CD14-positive monocyte (primary cell): ENCODE results near the gene SLIT1. TPM values are rescaled to one million over a fixed set of nuclear protein-coding genes. Genes with fewer than 3 reads are reported as not detected.

Experiments used
- DNase-seq, 3 donors: peaks; one replicate each; pipeline ENCODE4 v3.0.0-alpha.2; 2011 to 2022
- H2AFZ ChIP-seq: 2 replicates; pipeline ENCODE4 v1.6.0; 2012; ENCODE audit warnings: mild to moderate bottlenecking, low read depth, low read length, inconsistent platforms; ENCODE audit not compliant: insufficient read depth, poor library complexity, severe bottlenecking
- H3K27ac ChIP-seq, 2 donors: 1 replicate in 1 of 2; 2 replicates in 1 of 2; pipeline ENCODE4 v1.5.1; 2012 to 2013; ENCODE audit warnings: low read length in 2 of 2, control low read depth in 1 of 2, inconsistent platforms in 1 of 2, low read depth in 1 of 2, mild to moderate bottlenecking in 1 of 2
- H3K27me3 ChIP-seq, 2 donors: one replicate each; pipeline versions ENCODE4 v1.6.0 to v1.6.1; 2011 to 2013; ENCODE audit warnings: low read length in 2 of 2; ENCODE audit not compliant: control insufficient read depth in 2 of 2, insufficient read depth in 2 of 2
- H3K36me3 ChIP-seq, 2 donors: replicated peaks in 1 of 2; 1 replicate in 1 of 2; 2 replicates in 1 of 2; pipeline versions ENCODE4 v1.5.1 to v1.6.1; 2012 to 2013; ENCODE audit warnings: low read length in 2 of 2, control low read depth in 1 of 2, inconsistent platforms in 1 of 2, mild to moderate bottlenecking in 1 of 2; ENCODE audit not compliant: insufficient read depth in 2 of 2, control insufficient read depth in 1 of 2
- H3K4me1 ChIP-seq, 2 donors: 1 replicate in 1 of 2; 2 replicates in 1 of 2; pipeline versions ENCODE4 v1.5.1 to v1.6.1; 2012 to 2013; ENCODE audit warnings: low read length in 2 of 2, control low read depth in 1 of 2, inconsistent platforms in 1 of 2, mild to moderate bottlenecking in 1 of 2, moderate library complexity in 1 of 2; ENCODE audit not compliant: insufficient read depth in 2 of 2, control insufficient read depth in 1 of 2
- H3K4me2 ChIP-seq: replicated peaks from 2 replicates; pipeline ENCODE3; 2012; ENCODE audit warnings: low read length, moderate library complexity, mild to moderate bottlenecking; ENCODE audit not compliant: poor library complexity, severe bottlenecking; ENCODE audit errors: extremely low read depth
- H3K4me3 ChIP-seq, 3 experiments: fragments of 200-600 bp in 1 of 3; sonication (generic) in 1 of 3; replicated peaks in 1 of 3; 1 replicate in 2 of 3; 2 replicates in 1 of 3; pipeline ENCODE4 v1.5.1; 2011 to 2013; ENCODE audit warnings: low read length in 3 of 3, mild to moderate bottlenecking in 3 of 3, control low read depth in 2 of 3, low read depth in 2 of 3, inconsistent platforms in 1 of 3, moderate library complexity in 1 of 3
- H3K79me2 ChIP-seq: 2 replicates; pipeline ENCODE4 v1.6.0; 2012; ENCODE audit warnings: mild to moderate bottlenecking, control low read depth, inconsistent platforms, low read length, moderate library complexity; ENCODE audit not compliant: insufficient read depth
- H3K9ac ChIP-seq: 2 replicates; pipeline ENCODE4 v1.6.0; 2017; ENCODE audit warnings: low read length, mild to moderate bottlenecking; ENCODE audit not compliant: insufficient read depth, poor library complexity, severe bottlenecking
- H3K9me3 ChIP-seq, 2 donors: replicated peaks in 1 of 2; 1 replicate in 1 of 2; 2 replicates in 1 of 2; pipeline versions ENCODE4 v1.5.1 to v1.6.1; 2012 to 2013; ENCODE audit warnings: low read length in 2 of 2, control low read depth in 1 of 2; ENCODE audit not compliant: control insufficient read depth in 1 of 2, insufficient read depth in 1 of 2
- H4K20me1 ChIP-seq: 2 replicates; pipeline ENCODE4 v1.6.0; 2012; ENCODE audit warnings: mild to moderate bottlenecking, low read length, control low read depth, moderate library complexity; ENCODE audit not compliant: insufficient read depth
- H3K27ac Mint-ChIP-seq, 7 donors: one replicate each; pipeline ENCODE4 v1.8.0; 2020; ENCODE audit warnings: mild to moderate bottlenecking in 7 of 7, mixed read lengths in 7 of 7, moderate library complexity in 6 of 7, inconsistent platforms in 2 of 7
- H3K27me3 Mint-ChIP-seq, 3 donors: one replicate each; pipeline ENCODE4 v1.8.0; 2021 to 2022; ENCODE audit warnings: low read depth in 3 of 3, mild to moderate bottlenecking in 3 of 3, mixed read lengths in 3 of 3, moderate library complexity in 3 of 3, inconsistent platforms in 1 of 3
- H3K36me3 Mint-ChIP-seq, 2 donors: one replicate each; pipeline ENCODE4 v1.8.0; 2020; ENCODE audit warnings: mixed read lengths in 2 of 2, inconsistent platforms in 1 of 2, mild to moderate bottlenecking in 1 of 2
- H3K4me1 Mint-ChIP-seq: one replicate; pipeline ENCODE4 v1.8.0; 2020; ENCODE audit warnings: mild to moderate bottlenecking, mixed read lengths
- H3K4me3 Mint-ChIP-seq, 2 donors: one replicate each; pipeline ENCODE4 v1.8.0; 2020; ENCODE audit warnings: mild to moderate bottlenecking in 2 of 2, mixed read lengths in 2 of 2, moderate library complexity in 1 of 2
- H3K9me3 Mint-ChIP-seq, 7 donors: one replicate each; pipeline ENCODE4 v1.8.0; 2020 to 2022; ENCODE audit warnings: mixed read lengths in 7 of 7, mild to moderate bottlenecking in 6 of 7, moderate library complexity in 6 of 7, inconsistent platforms in 2 of 7
- whole genome bisulfite sequencing: methylation state at CpG from one replicate; pipeline ENCODE4 v1.1.5; 2013; ENCODE audit warnings: missing lambda C conversion rate; ENCODE audit not compliant: insufficient coverage; 5-methylcytosine and 5-hydroxymethylcytosine counted together
- intact Hi-C, 2 donors: fragments of 100-400 bp; cut with micrococcal nuclease; formaldehyde crosslinking; loops; one replicate each; pipeline versions ENCODE4 v1.15.0 to v1.15.1; 2023
- polyA plus RNA-seq, 3 donors: library from polyadenylated mRNA; depleted of rRNA in 1 of 3; unstranded in 2 of 3; stranded (reverse) in 1 of 3; fragments of 300-500 nt in 2 of 3; fragments of >200 nt in 1 of 3; fragmentation: Illumina TruSeq in 2 of 3; gene quantifications; 1 replicate in 2 of 3; 2 replicates in 1 of 3; pipeline ENCODE4 v1.2.3, GENCODE V29; 2012 to 2021
- TF ChIP-seq, protein P1 (sequence below): fragments of 200-600 bp; IDR thresholded peaks from one replicate; pipeline ENCODE4 v1.8.0; 2022; ENCODE audit warnings: antibody characterized with exemption, mild to moderate bottlenecking

Gene SLIT1
- polyA plus RNA-seq, 3 donors, result 0.05 to 0.81 (median 0.16) TPM

DNA sequence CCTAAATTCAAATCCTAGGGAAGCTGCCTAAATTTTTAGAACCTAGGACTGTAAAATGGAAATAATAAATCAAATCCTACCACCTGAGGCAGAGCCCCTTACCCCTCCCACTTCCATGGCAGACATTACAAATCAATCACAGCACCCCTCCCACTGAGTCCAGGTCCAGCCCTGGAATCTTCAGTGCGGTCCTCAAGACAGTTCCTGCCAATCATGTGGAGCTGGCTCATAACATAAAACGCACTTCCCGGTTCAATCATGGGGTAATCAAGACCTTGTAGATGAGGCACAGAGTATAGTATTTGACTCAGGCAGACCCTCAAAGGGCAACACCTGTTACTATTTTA lies 157.0 kb downstream of the SLIT1 start:
- H3K4me3 ChIP-seq, result no peak overlapping the region
- H3K27ac ChIP-seq, result no peak overlapping the region
- TF ChIP-seq, protein P1, sequence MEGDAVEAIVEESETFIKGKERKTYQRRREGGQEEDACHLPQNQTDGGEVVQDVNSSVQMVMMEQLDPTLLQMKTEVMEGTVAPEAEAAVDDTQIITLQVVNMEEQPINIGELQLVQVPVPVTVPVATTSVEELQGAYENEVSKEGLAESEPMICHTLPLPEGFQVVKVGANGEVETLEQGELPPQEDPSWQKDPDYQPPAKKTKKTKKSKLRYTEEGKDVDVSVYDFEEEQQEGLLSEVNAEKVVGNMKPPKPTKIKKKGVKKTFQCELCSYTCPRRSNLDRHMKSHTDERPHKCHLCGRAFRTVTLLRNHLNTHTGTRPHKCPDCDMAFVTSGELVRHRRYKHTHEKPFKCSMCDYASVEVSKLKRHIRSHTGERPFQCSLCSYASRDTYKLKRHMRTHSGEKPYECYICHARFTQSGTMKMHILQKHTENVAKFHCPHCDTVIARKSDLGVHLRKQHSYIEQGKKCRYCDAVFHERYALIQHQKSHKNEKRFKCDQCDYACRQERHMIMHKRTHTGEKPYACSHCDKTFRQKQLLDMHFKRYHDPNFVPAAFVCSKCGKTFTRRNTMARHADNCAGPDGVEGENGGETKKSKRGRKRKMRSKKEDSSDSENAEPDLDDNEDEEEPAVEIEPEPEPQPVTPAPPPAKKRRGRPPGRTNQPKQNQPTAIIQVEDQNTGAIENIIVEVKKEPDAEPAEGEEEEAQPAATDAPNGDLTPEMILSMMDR, result no peak
- H3K27me3 Mint-ChIP-seq, result peaks cover 2 to 4% (median 2%) of the 10 kb centered on the region in 3 donors
- H3K27ac Mint-ChIP-seq, result no peak overlapping the region
- no peak overlapping the region for H3K4me2 ChIP-seq
- no peak overlapping the region for H3K9ac ChIP-seq
- no CpG with 5 or more reads among the region's 3 CpGs for WGBS
- no peaks in the 10 kb centered on the region for H3K36me3 ChIP-seq
- DNase-seq, result no peak
- no peak overlapping the region for H2AFZ ChIP-seq
- H3K4me1 ChIP-seq, result no peaks in the 10 kb centered on the region
- no peaks in the 10 kb centered on the region for H3K36me3 Mint-ChIP-seq
- H4K20me1 ChIP-seq, result no peaks in the 10 kb centered on the region
- no peak overlapping the region for H3K4me3 Mint-ChIP-seq
- no peaks in the 10 kb centered on the region for H3K27me3 ChIP-seq
- no peaks in the 10 kb centered on the region for H3K79me2 ChIP-seq
- no peaks in the 10 kb centered on the region for H3K9me3 ChIP-seq
- intact Hi-C loops, result no loop called here
- no peaks in the 10 kb centered on the region for H3K9me3 Mint-ChIP-seq
- H3K4me1 Mint-ChIP-seq, result peaks cover 5% of the 10 kb centered on the region

DNA sequence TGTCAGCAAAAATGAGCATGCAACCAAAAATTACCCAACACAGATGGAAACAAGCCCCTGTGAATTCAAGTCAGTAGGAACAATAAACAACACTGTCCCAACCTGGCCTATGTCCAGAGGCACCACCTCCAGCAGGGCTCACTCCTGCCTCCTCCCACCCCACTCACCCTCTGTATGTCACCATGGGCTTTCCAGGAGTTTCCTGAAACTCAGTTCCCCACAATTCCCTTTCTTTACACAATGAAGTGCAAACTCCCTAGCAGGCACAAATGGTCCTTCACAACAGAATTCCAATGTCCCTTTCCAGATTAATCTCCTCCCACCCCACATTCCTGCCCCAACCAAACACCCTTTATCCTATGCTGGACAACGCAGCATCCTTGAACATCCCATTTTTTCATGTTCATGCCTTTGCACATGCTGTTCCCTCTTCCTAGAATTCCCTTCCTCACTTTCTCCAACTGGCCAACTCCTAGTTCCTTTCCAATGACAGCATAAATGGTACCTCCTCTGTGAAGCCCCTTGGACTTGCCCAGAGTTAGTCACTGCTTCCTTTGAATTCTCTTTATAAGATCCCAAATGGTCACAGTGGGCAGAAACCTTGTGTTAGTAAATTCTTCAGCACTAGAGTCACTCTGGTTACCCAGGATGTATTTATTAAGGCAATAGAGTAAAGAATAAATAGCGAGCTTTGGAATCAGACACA lies 157.5 kb downstream of the SLIT1 start:
- TF ChIP-seq, protein P1, result no peak
- Histone ChIP-seq H3K9ac (no peak overlapping the region), H3K9me3 (no peaks in the 10 kb centered on the region), H3K79me2 (no peaks in the 10 kb centered on the region), H3K4me1 (no peaks in the 10 kb centered on the region), H4K20me1 (no peaks in the 10 kb centered on the region), H3K27me3 (no peaks in the 10 kb centered on the region), H3K36me3 (no peaks in the 10 kb centered on the region), H2AFZ (no peak overlapping the region), H3K4me2 (no peak overlapping the region), H3K4me3 (no peak overlapping the region), H3K27ac (no peak overlapping the region)
- 95% methylated on average over 1 of the region's 2 CpGs for WGBS
- H3K27ac Mint-ChIP-seq, result no peak overlapping the region
- peaks cover 2 to 4% (median 2%) of the 10 kb centered on the region in 3 donors for H3K27me3 Mint-ChIP-seq
- H3K4me1 Mint-ChIP-seq, result peaks cover 7% of the 10 kb centered on the region
- H3K4me3 Mint-ChIP-seq, result no peak overlapping the region
- no peaks in the 10 kb centered on the region for H3K36me3 Mint-ChIP-seq
- no peak for DNase-seq
- intact Hi-C loops, result no loop called here
- no peaks in the 10 kb centered on the region for H3K9me3 Mint-ChIP-seq
